Prostate gland (tissue), 2 donors: Measurements from ENCODE around the gene NSF.

Source experiments
- CTCF ChIP-seq, 4 experiments: fragments of 200-600 bp in 2 of 4; fragments of 450-650 bp in 2 of 4; sonication (generic) in 2 of 4; IDR thresholded peaks; 1 replicate in 3 of 4; 2 replicates in 1 of 4; pipeline ENCODE4 v1.5.1; 2016 to 2019; ENCODE audit warnings: antibody characterized with exemption in 4 of 4, mild to moderate bottlenecking in 2 of 4, moderate library complexity in 2 of 4
- POLR2AphosphoS5 ChIP-seq: sonication (generic); formaldehyde crosslinking; IDR thresholded peaks from one replicate; pipeline ENCODE4 v1.6.1; 2017; ENCODE audit warnings: antibody characterized with exemption

- TF ChIP-seq CTCF (IDR thresholded peaks at IDR 0.05) (no peak), POLR2AphosphoS5 (no peak)
Observed at GRCh38 chr17:46756861-46757260, 166.4 kb downstream of the NSF start.
